BJ (cell line): ENCODE measurements around the gene ZNF280C. TPM values are rescaled to one million over a fixed set of nuclear protein-coding genes. Genes with fewer than 3 reads are reported as not detected.
A peak's percentile ranks its signal among the peaks of the same experiment; 100 is the strongest.

Source experiments
- CTCF ChIA-PET: fragments of 350-600 bp; formaldehyde crosslinking; extraction: SDS; loops from one replicate; lab custom pipeline; 2021; ENCODE audit warnings: antibody characterized with exemption, inconsistent platforms; lab: Yijun Ruan, JAX
- POLR2A ChIA-PET: fragments of 300-600 bp; sonication (Branson Sonifier 250); formaldehyde crosslinking; extraction: SDS; loops from one replicate; lab custom pipeline; 2021; ENCODE audit warnings: antibody characterized with exemption; lab: Charles Lee
- DNase-seq: peaks from one replicate; pipeline ENCODE4 v3.0.0-alpha.2; 2011; ENCODE audit warnings: low read depth
- H3K27me3 ChIP-seq: 2 replicates; pipeline ENCODE4 v1.6.0; 2011; ENCODE audit warnings: low read length; ENCODE audit not compliant: control insufficient read depth, insufficient read depth
- H3K36me3 ChIP-seq: 2 replicates; pipeline ENCODE4 v1.5.1; 2011; ENCODE audit warnings: low read length; ENCODE audit not compliant: control insufficient read depth, insufficient read depth
- H3K4me3 ChIP-seq: 2 replicates; pipeline ENCODE4 v1.5.1; 2011; ENCODE audit warnings: low read depth, mild to moderate bottlenecking, control low read depth, low read length
- polyA plus RNA-seq: library from polyadenylated mRNA; depleted of rRNA; stranded (reverse); fragments of >200 nt; gene quantifications from 2 replicates; pipeline ENCODE4 v1.2.3, GENCODE V29; 2011
- TF ChIP-seq, protein P1 (sequence below): IDR thresholded peaks from 2 replicates; pipeline ENCODE4 v1.5.1; 2011; ENCODE audit warnings: low read depth, mild to moderate bottlenecking, control low read depth, inconsistent platforms, low read length, moderate library complexity; ENCODE audit not compliant: insufficient read depth

ZNF280C gene
- polyA plus RNA-seq, 1 experiment, result 2.1 TPM

DNA sequence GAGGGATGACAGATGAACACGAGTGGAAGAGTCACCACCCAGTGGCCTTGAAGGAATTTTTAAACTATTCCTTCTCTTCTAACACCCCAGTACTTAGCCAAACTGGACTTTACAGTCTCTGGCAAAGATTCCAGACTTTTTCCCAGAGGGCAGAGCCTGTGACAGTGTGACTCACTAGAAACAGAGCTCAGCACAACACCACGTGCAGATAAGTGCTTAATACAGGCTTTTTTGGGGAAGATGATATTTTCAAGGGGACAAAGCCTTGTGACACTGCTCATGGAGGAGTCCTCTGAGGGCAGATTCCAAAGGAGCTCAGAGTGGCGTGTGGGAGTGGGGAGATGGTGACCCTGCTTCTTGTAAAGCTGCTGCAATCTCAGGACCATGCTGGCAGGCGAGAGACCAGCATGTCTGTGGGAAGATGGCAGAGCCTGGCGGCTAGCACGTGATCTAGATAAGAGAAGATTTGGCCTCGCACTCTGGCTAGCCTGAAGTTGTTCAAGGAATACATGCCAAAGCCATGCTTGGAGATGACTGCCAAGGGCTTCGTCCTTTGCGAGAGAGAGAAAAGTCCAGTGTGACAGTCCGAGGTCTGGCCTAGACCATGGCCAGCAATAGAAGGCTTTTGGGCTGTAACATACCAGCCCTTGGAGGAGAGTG is 94.5 kb downstream of the ZNF280C start:
- Histone ChIP-seq H3K4me3 (no peak overlapping the region), H3K27me3 (no peaks in the 10 kb centered on the region), H3K36me3 (no peaks in the 10 kb centered on the region)
- ChIA-PET POLR2A (no interaction called here), CTCF (interaction anchor here (0.8 to 1.1 kb wide), 5 partner anchors 13 to 95 kb away, joined by 3 to 5 read pairs (median 4); no protein-coding TSS in a partner anchor)
- peak; percentile 70 for DNase-seq
- TF ChIP-seq, protein P1, sequence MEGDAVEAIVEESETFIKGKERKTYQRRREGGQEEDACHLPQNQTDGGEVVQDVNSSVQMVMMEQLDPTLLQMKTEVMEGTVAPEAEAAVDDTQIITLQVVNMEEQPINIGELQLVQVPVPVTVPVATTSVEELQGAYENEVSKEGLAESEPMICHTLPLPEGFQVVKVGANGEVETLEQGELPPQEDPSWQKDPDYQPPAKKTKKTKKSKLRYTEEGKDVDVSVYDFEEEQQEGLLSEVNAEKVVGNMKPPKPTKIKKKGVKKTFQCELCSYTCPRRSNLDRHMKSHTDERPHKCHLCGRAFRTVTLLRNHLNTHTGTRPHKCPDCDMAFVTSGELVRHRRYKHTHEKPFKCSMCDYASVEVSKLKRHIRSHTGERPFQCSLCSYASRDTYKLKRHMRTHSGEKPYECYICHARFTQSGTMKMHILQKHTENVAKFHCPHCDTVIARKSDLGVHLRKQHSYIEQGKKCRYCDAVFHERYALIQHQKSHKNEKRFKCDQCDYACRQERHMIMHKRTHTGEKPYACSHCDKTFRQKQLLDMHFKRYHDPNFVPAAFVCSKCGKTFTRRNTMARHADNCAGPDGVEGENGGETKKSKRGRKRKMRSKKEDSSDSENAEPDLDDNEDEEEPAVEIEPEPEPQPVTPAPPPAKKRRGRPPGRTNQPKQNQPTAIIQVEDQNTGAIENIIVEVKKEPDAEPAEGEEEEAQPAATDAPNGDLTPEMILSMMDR, result no peak

DNA sequence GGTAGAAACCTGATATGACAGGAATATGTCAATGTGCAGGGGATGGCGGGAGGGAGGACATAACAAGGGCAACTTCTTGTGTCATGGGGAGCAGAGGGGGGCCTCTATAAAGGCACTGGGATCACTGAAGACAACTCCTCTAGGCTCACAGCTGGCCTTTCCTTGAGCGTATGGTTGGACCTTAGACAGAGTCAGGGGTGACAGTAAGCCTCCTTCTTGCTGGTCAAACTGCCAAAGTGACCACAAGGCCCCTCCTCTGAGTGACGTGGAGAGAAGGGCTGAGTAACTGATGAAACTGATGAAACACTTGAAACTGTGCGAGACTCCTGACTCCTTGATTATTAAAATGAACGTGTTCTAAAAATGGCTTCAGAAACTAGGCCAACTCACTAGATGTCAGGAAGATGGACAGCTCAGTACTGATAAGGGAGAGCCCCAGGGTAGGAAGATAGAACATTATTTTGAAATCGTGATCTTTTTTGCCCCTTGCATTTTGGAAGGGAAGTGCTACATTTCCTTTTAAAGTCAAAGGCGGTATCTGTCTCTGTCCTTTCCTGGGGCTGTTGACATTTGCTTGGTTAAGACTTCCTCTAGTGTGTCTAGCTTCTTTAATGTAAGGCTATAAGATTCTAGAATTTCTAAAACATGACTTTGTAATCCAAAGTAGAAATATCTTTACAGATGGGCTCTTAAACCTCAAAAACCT is 95.4 kb downstream of the ZNF280C start:
- POLR2A ChIA-PET, result no interaction called here
- no peak overlapping the region for H3K4me3 ChIP-seq
- CTCF ChIA-PET, result interaction anchor here (0.8 to 1.1 kb wide), 4 partner anchors 14 to 94 kb away, joined by 3 to 5 read pairs (median 4); no protein-coding TSS in a partner anchor
- peak; percentile 53 for DNase-seq
- TF ChIP-seq, protein P1, result no peak
- H3K36me3 ChIP-seq, result no peaks in the 10 kb centered on the region
- H3K27me3 ChIP-seq, result no peaks in the 10 kb centered on the region

DNA sequence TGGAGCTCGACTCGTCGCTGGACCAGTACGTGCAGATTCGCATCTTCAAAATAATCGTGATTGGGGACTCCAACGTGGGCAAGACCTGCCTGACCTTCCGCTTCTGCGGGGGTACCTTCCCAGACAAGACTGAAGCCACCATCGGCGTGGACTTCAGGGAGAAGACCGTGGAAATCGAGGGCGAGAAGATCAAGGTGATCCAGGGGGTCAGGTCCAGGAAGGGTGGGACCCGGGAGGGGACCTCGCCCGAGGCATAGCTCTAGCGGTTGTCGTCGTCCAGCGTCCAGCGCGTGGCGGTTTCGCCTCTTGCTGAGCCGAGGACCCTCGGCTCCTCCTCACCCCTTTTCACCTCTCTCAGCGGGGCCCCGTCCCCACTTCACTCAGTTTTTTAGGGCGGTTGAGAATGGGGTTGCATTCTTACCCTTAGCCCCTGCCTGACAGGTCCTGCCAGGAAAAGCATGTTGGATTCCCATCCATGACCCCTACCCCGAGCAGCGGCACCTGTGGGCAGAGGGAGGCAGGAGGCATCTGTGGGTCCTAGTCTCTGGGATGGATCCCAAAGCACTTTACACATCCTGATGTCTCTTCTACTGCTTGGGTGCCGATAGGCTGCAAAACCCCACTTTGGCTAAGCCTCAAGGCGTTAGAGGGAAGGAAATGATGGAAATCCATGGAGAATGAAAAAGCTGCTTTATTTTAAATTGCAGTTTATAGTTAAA is 96.4 kb downstream of the ZNF280C start:
- no peaks in the 10 kb centered on the region for H3K27me3 ChIP-seq
- TF ChIP-seq, protein P1, result no peak
- CTCF ChIA-PET, result interaction anchor here (0.7 to 1.6 kb wide), 2 partner anchors 20 to 412 kb away, joined by 3 read pairs; no protein-coding TSS in a partner anchor

DNA sequence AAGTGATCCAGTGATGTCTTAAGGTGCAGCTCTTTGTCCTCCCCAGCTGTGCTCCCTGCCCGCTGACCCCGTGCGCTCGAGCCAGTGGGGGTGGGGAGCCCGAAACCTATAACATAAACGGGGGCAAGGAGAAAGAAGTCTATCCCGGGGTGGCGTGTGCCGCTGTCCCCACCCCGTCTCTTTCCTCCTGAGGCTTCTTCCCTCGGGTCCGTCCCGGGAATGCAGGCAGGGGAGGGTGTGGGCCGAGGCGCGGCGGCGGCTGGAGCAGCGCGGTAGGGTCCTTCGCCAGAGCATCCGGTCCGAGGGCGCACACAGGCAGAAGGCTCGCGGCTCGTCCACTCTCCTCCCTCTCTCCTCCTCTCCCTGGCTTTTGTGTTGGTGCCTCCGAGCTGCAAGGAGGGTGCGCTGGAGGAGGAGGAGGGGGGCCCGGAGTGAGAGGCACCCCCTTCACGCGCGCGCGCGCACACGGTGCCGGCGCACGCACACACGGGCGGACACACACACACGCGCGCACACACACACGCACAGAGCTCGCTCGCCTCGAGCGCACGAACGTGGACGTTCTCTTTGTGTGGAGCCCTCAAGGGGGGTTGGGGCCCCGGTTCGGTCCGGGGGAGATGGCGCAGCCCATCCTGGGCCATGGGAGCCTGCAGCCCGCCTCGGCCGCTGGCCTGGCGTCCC is 97.1 kb downstream of the ZNF280C start, which contains the start of gene RAB33A:
RAB33A (plus strand) TSS at position 517 of the 681 bp plus-strand sequence; CDS start at position 618, 101 bp downstream.
- Histone ChIP-seq H3K27me3 (no peaks in the 10 kb centered on the region), H3K4me3 (peak within 1 kb of the TSS; percentile 44), H3K36me3 (no peaks in the 10 kb centered on the region)
- ChIA-PET CTCF (interaction anchor here (0.7 to 1.6 kb wide), 2 partner anchors 20 to 411 kb away, joined by 3 read pairs; no protein-coding TSS in a partner anchor), POLR2A (no interaction called here)
- DNase-seq, result no peak
- TF ChIP-seq, protein P1, result no peak

More for the DNA sequence above, 96.4 kb downstream of the ZNF280C start:
- DNase-seq, result no peak
- Histone ChIP-seq H3K4me3 (peak overlapping the region; percentile 44), H3K36me3 (no peaks in the 10 kb centered on the region)
- POLR2A ChIA-PET, result no interaction called here
